ENCODE data around the gene DCC. TPM values are rescaled to one million over a fixed set of nuclear protein-coding genes. Genes with fewer than 3 reads are reported as not detected.

DCC gene
- total and polyA plus RNA-seq, 2 experiments from 2014 or later, result 0.53 to 0.73 TPM

GRCh38 chr18:52442686-52443085 is 102.7 kb downstream of the DCC start:
- Histone ChIP-seq H4K20me1 (replicated peaks; ENCODE audit: insufficient read depth) (no peaks in the 10 kb centered on the region), H3K9me2 (ENCODE audit: insufficient read depth) (no peaks in the 10 kb centered on the region), H3K4me3 (no peak overlapping the region), H3K4me2 (no peak overlapping the region), H3K27me3 (ENCODE audit: insufficient read depth) (no peaks in the 10 kb centered on the region), H2AFZ (no peak overlapping the region), H3K4me1 (ENCODE audit: insufficient read depth) (peaks cover 16% of the 10 kb centered on the region; the same call in 1 of the 2 replicates), H3F3A (replicated peaks; ENCODE audit: low read depth) (no peaks in the 10 kb centered on the region), H3K36me3 (ENCODE audit: insufficient read depth) (no peaks in the 10 kb centered on the region), H3K79me2 (replicated peaks; ENCODE audit: insufficient read depth) (no peaks in the 10 kb centered on the region), H3K27ac (ENCODE audit: low read depth) (no peak overlapping the region)
- Mint-ChIP-seq H3K27ac (no peak overlapping the region), H3K4me3 (no peak overlapping the region), H3K27me3 (ENCODE audit: insufficient read depth, low read depth, poor library complexity) (peaks cover 4% of the 10 kb centered on the region), H3K4me1 (peaks cover 18% of the 10 kb centered on the region), H3K9me3 (no peaks in the 10 kb centered on the region; the same call in 2 of the 3 replicates), H3K36me3 (ENCODE audit: low read depth) (no peaks in the 10 kb centered on the region)
- TF ChIP-seq CTCF (conservative IDR thresholded peaks at IDR 0.05; ENCODE audit: low read depth in 2 of 2) (no peak), REST (IDR thresholded peaks at IDR 0.05; ENCODE audit: unreplicated experiment) (no peak), ZNF462 (CRISPR knock-in tag; IDR thresholded peaks at IDR 0.05) (no peak), NANOG (IDR thresholded peaks at IDR 0.05; ENCODE audit: borderline replicate concordance) (no peak), EZH2phosphoT487 (IDR thresholded peaks at IDR 0.05; ENCODE audit: unreplicated experiment) (no peak), ZNF114 (CRISPR knock-in tag; IDR thresholded peaks at IDR 0.05) (no peak), JUNB (IDR thresholded peaks at IDR 0.05; ENCODE audit: unreplicated experiment) (no peak), CREB1 (CRISPR knock-in tag; IDR thresholded peaks at IDR 0.05; ENCODE audit: low read depth) (no peak), POLR2AphosphoS5 (IDR thresholded peaks at IDR 0.05; ENCODE audit: low read depth) (no peak), STAT1 (IDR thresholded peaks at IDR 0.05; ENCODE audit: unreplicated experiment) (no peak), ZNF331 (CRISPR knock-in tag; IDR thresholded peaks at IDR 0.05; ENCODE audit: low read depth) (no peak), ETS1 (IDR thresholded peaks at IDR 0.05) (no peak), EZH2 (IDR thresholded peaks at IDR 0.05; ENCODE audit: low read depth, unreplicated experiment) (no peak)
- ATAC-seq, result no peak
- no peak for DNase-seq (ENCODE audit: low spot score)

Measured in GM23338 (cell line).